ENCODE measurements around the gene DICER1.

Gene DICER1

GRCh38 chr14:95077345-95077744 lies 80.0 kb downstream of the DICER1 start:
- no peak for DNase-seq (ENCODE audit: low read depth)

- no peak for DNase-seq (ENCODE audit: low read depth)
Measured at GRCh38 chr14:95075789-95076188, 81.5 kb downstream of the DICER1 start.

GRCh38 chr14:95073947-95074346 lies 83.4 kb downstream of the DICER1 start:
- DNase-seq (ENCODE audit: low read depth): no peak

GRCh38 chr14:95072310-95072905 lies 84.9 kb downstream of the DICER1 start:
- DNase-seq (ENCODE audit: low read depth): no peak

- no peak for DNase-seq (ENCODE audit: low read depth)
Measured at GRCh38 chr14:95071649-95072280, 85.6 kb downstream of the DICER1 start.

GRCh38 chr14:95070748-95071435 lies 86.4 kb downstream of the DICER1 start:
- DNase-seq (ENCODE audit: low read depth): no peak

- no peak for DNase-seq (ENCODE audit: low read depth)
Measured at GRCh38 chr14:95069547-95069946, 87.8 kb downstream of the DICER1 start.

GRCh38 chr14:95069018-95069417 lies 88.3 kb downstream of the DICER1 start:
- no peak for DNase-seq (ENCODE audit: low read depth)

- no peak for DNase-seq (ENCODE audit: low read depth)
Measured at GRCh38 chr14:95068521-95068920, 88.8 kb downstream of the DICER1 start.

- DNase-seq (ENCODE audit: low read depth): no peak
Measured at GRCh38 chr14:95068080-95068479, 89.2 kb downstream of the DICER1 start.

- DNase-seq (ENCODE audit: low read depth): no peak
Measured at GRCh38 chr14:95067526-95067925, 89.8 kb downstream of the DICER1 start.

- DNase-seq (ENCODE audit: low read depth): no peak
Measured at GRCh38 chr14:95066427-95066986, 90.8 kb downstream of the DICER1 start.

GRCh38 chr14:95065411-95065810 lies 91.9 kb downstream of the DICER1 start:
- no peak for DNase-seq (ENCODE audit: low read depth)

- DNase-seq (ENCODE audit: low read depth): no peak
Measured at GRCh38 chr14:95064734-95065133, 92.6 kb downstream of the DICER1 start.

- no peak for DNase-seq (ENCODE audit: low read depth)
Measured at GRCh38 chr14:95064256-95064655, 93.1 kb downstream of the DICER1 start.

GRCh38 chr14:95063391-95063790 lies 93.9 kb downstream of the DICER1 start:
- no peak for DNase-seq (ENCODE audit: low read depth)

- no peak for DNase-seq (ENCODE audit: low read depth)
Measured at GRCh38 chr14:95062946-95063345, 94.4 kb downstream of the DICER1 start.

GRCh38 chr14:95062220-95062619 lies 95.1 kb downstream of the DICER1 start:
- no peak for DNase-seq (ENCODE audit: low read depth)

GRCh38 chr14:95061317-95062093 lies 95.8 kb downstream of the DICER1 start:
- no peak for DNase-seq (ENCODE audit: low read depth)

- no peak for DNase-seq (ENCODE audit: low read depth)
Measured at GRCh38 chr14:95059126-95059525, 98.2 kb downstream of the DICER1 start.

GRCh38 chr14:95058491-95058890 lies 98.8 kb downstream of the DICER1 start:
- DNase-seq (ENCODE audit: low read depth): no peak

- no peak for DNase-seq (ENCODE audit: low read depth)
Measured at GRCh38 chr14:95057851-95058250, 99.5 kb downstream of the DICER1 start.

Data from stimulated activated CD8-positive, alpha-beta memory T cell treated with anti-CD3 and anti-CD28 coated beads, Interleukin-12 subunit alpha, Interleukin-12 subunit beta, amount 100 ng/mL, for 4 hours (primary cell).